ENCODE measurements around the gene HIPK4. TPM values are rescaled to one million over a fixed set of nuclear protein-coding genes. Genes with fewer than 3 reads are reported as not detected.
"Not testable (repeated sequence)": the region's sequence is repeated elsewhere in the genome, so short reads cannot be mapped to it uniquely, and the experiment has no call there.

HIPK4 gene
- total RNA-seq, 1 donor from 2014 or later = 0.21 TPM

DNA sequence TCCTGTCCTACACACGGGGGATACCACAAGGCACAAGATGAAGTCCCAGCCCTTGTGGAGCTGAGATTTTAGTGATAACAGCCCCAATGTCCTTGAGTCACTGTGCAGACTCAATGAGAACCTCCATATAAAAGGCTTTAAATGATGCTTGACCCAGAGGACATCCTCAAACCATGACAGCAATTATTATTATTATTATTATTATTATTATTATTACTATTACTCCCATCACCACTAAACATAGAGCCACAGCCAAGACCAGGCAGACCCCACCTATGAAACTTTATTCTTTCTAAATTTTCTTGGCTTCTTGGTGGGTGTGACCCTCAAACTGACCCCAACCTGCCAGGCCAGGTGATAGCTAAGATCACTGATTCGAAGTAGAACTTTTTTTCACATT lies 52.9 kb downstream of the HIPK4 start:
- H3K27me3 ChIP-seq (ENCODE audit: low read depth) = no peaks in the 10 kb centered on the region
- peaks cover 67% of the 10 kb centered on the region for H3K36me3 ChIP-seq
- intact Hi-C loops (cut with DNase I) = no loop called here
- TF ChIP-seq, protein P1, sequence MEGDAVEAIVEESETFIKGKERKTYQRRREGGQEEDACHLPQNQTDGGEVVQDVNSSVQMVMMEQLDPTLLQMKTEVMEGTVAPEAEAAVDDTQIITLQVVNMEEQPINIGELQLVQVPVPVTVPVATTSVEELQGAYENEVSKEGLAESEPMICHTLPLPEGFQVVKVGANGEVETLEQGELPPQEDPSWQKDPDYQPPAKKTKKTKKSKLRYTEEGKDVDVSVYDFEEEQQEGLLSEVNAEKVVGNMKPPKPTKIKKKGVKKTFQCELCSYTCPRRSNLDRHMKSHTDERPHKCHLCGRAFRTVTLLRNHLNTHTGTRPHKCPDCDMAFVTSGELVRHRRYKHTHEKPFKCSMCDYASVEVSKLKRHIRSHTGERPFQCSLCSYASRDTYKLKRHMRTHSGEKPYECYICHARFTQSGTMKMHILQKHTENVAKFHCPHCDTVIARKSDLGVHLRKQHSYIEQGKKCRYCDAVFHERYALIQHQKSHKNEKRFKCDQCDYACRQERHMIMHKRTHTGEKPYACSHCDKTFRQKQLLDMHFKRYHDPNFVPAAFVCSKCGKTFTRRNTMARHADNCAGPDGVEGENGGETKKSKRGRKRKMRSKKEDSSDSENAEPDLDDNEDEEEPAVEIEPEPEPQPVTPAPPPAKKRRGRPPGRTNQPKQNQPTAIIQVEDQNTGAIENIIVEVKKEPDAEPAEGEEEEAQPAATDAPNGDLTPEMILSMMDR (IDR thresholded peaks at IDR 0.05) = no peak
- no peak overlapping the region for H3K4me3 ChIP-seq
- no peak overlapping the region for H3K27ac ChIP-seq
- H3K4me1 ChIP-seq = peaks cover 8% of the 10 kb centered on the region
- H3K9me3 ChIP-seq = no peaks in the 10 kb centered on the region
- no peak for ATAC-seq
- DNase-seq = no peak

DNA sequence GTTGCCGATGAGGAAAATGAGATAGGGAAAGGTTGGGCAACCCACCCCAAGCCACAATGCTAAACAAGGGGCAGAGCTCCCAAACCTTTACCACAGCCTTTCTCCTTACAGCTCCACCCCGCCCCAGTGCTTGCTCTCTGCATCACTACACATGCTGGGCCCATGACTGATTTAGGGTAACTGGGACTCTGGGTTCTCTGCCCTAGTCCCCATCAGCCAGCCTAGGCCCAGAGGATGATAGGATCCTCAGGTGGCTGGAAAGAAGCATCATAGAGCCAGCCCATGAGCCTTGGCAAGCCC lies 53.4 kb downstream of the HIPK4 start:
- Histone ChIP-seq H3K27ac (no peak overlapping the region), H3K36me3 (peaks cover 70% of the 10 kb centered on the region), H3K4me3 (no peak overlapping the region), H3K4me1 (peaks cover 2% of the 10 kb centered on the region), H3K9me3 (no peaks in the 10 kb centered on the region), H3K27me3 (ENCODE audit: low read depth) (no peaks in the 10 kb centered on the region)
- ATAC-seq (no peak), DNase-seq (no peak)
- TF ChIP-seq, protein P1 (IDR thresholded peaks at IDR 0.05) = no peak
- intact Hi-C loops (cut with DNase I) = no loop called here

DNA sequence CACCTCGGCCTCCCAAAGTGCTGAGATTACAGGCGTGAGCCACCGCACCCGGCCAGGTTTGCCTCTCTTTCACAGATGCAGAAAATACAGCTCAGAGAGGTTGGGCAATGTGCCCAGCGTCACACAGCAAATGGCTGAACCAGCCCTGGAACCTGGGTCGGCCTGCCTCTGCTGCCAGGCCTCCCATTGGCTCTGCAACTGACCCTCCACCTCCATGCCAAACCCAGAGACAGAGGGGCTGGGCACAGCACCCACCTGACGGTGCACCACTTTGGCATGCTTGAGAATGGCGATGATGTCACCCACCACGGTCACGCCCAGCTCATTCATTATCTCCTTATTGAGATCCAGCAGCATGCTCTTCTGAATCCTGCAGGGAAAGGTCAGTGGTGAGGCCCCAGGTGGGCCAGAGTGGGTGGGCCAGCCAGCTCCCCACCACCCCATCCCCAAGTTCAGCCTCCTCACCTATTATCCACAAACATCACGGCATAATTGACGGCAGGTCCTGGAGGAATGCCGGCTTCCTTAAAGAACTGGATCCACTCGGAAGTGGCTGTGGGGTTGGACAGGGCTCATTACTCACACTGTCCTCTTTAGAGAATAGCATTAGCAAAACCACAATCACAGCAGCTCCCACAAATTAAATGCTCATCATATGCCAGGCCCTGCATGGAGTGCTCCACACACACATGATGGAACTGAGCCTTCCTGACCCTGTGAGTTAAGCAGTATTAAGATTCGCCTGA lies 54.0 kb downstream of the HIPK4 start:
- TF ChIP-seq, protein P1 (IDR thresholded peaks at IDR 0.05) = no peak
- Histone ChIP-seq H3K4me3 (no peak overlapping the region), H3K36me3 (peaks cover 70% of the 10 kb centered on the region), H3K9me3 (no peaks in the 10 kb centered on the region), H3K4me1 (no peaks in the 10 kb centered on the region), H3K27me3 (ENCODE audit: low read depth) (no peaks in the 10 kb centered on the region), H3K27ac (no peak overlapping the region)
- intact Hi-C loops (cut with DNase I) = no loop called here
- ATAC-seq = no peak
- DNase-seq = no peak

DNA sequence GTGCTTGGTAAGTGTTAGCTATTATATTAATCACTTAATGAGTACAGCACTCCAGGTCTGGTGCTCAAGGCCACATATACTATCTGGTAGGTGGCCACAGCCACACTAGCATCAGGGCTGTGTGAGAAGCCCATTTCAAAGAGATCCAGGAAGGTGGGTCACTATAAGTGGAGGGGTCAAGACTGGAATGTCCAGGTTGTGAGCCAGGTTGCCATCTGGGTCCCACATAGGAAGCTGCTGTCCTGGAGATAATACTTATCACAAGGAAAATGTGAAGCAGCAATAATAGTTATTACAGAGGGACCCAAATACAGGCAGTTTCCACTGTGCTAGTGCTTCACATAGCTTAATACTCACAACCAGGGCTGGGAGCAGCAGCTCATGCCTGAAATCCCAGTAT lies 54.9 kb downstream of the HIPK4 start:
- peaks cover 77% of the 10 kb centered on the region for H3K36me3 ChIP-seq
- no peak for DNase-seq
- intact Hi-C loops (cut with DNase I) = no loop called here
- no peak overlapping the region for H3K27ac ChIP-seq
- H3K27me3 ChIP-seq (ENCODE audit: low read depth) = no peaks in the 10 kb centered on the region
- TF ChIP-seq, protein P1 (IDR thresholded peaks at IDR 0.05) = no peak
- no peak for ATAC-seq
- no peak overlapping the region for H3K4me3 ChIP-seq
- no peaks in the 10 kb centered on the region for H3K4me1 ChIP-seq
- H3K9me3 ChIP-seq = no peaks in the 10 kb centered on the region

DNA sequence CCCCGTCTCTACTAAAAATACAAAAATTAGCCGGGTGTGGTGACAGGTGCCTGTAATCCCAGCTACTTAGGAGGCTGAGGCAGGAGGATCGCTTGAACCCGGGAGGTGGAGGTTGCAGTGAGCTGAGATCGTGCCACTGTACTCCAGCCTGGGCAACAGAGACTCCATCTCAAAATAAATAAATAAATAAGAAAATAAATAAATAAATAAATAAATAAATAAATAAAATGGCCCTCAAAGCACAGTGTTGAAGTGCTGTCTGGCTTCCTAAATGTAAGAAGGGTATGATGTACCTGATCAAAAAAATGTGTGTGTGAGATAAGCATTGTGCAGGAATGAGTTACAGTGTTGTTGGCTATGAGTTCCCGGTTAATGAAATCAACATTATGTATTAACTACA lies 56.9 kb downstream of the HIPK4 start:
- H3K4me1 ChIP-seq; DNase-seq; H3K27ac ChIP-seq; ATAC-seq; intact Hi-C loops (cut with DNase I); H3K9me3 ChIP-seq; H3K27me3 ChIP-seq (ENCODE audit: low read depth); H3K4me3 ChIP-seq: not testable (repeated sequence)
- H3K36me3 ChIP-seq = peaks cover 74% of the 10 kb centered on the region

DNA sequence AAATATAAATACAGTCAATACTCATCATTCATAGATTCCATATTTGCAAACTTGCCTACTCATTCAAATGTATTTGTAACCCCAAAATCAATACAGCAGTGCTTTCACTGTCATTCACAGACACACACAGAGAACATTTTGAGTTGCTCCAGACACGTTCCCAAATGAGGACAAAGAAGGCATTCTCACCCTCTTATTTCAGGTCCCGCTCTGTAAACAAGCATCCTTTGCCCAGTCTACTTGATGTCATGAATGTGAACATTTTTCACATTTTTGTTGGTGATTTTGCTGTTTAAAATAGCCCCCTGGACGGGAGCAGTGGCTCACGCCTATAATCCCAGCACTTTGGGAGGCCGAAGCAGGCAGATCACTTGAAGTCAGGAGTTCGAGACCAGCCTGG lies 57.3 kb downstream of the HIPK4 start:
- no peak for ATAC-seq
- intact Hi-C loops (cut with DNase I) = no loop called here
- TF ChIP-seq, protein P1 (IDR thresholded peaks at IDR 0.05) = no peak
- H3K27ac ChIP-seq = no peak overlapping the region
- H3K4me1 ChIP-seq = no peaks in the 10 kb centered on the region
- no peaks in the 10 kb centered on the region for H3K9me3 ChIP-seq
- no peak for DNase-seq
- no peaks in the 10 kb centered on the region for H3K27me3 ChIP-seq (ENCODE audit: low read depth)
- H3K4me3 ChIP-seq = no peak overlapping the region
- H3K36me3 ChIP-seq = peaks cover 75% of the 10 kb centered on the region
